IPS-NIHi11 (cell line): ENCODE results near the gene FREY1.

Experiments
- DNase-seq: peaks from one replicate; pipeline ENCODE4 v3.0.0; 2012; ENCODE audit warnings: mixed read lengths, low spot score

FREY1 gene

GRCh38 chr11:45906965-45907611 lies at the start of gene FREY1:
Gene FREY1, minus strand, starts transcription at chr11:45907271. Its CDS starts 26 bp downstream, at chr11:45907245.
- no peak for DNase-seq

DNA sequence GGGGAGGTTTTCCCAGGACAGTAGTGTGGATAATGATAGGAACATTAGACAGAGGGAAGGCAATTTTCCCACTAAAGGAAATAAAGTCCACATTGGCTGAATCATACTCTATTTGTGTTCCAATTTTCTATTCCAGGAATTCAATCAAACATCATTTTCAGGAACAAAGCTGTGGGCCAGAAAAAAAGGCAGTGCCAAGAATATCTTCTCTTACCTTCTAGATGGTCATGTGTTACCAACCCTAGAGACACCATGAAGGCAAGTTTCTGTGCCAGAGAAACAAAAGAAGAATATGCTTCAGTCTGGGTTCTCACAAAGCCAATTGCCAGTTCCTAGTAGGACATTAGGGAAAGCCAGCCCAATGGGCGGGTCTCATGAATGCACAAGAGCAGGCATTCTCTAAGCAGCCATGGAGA lies 42.9 kb upstream of the FREY1 start:
- DNase-seq = no peak

- no peak for DNase-seq
Measured at GRCh38 chr11:45948356-45948755, 41.3 kb upstream of the FREY1 start.

DNA sequence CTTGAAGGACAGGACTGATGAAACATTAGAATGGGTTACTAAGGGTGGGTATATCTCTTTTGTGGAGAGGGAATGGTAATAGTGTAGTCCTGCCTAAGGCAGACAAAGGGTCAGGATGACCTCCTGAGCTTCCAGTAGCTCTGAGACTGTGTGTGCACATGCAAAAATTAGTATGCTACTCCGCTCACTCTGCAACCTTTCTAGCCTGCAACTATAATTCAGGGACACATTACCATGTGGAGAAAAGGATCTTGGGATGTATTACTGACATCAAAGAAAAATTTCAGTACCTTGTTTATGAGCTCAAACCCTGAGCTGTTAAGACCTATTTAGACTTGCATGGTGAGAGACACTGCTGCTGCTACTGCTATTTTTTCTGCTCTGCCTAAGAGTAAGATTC lies 40.8 kb upstream of the FREY1 start:
- DNase-seq = no peak

DNA sequence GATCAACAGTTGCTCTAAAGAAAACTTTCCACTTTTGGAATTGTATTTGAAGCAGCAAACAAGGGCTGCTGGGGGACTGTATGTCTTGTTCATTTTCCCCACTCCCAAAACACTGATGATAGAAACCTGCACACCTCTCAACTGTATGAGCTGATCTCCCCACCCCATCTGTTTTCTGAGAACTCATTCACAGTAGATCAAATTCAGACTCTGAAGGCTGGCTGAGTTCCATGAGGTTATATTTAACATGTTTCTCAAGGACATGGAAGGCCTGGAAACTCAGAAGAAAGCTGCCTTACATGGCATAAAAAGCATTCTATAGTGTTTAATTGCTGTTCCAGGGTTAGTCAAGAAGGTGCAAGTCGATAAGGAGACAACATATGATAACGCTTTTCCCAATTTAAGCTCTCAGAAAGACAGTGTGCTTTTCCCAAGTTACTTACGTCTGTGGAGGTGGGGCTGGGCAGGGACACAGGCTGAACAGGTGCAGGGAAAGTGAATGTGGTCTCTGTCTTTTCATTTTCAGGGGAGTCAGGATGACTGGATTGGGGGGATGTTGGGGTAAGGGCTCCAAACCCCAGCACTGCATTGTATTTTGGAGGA lies 38.4 kb upstream of the FREY1 start:
- no peak for DNase-seq

GRCh38 chr11:45942381-45942780 lies 35.3 kb upstream of the FREY1 start:
- DNase-seq = no peak

- DNase-seq = no peak
Measured at GRCh38 chr11:45941285-45941684, 34.2 kb upstream of the FREY1 start.

GRCh38 chr11:45939836-45940235 lies 32.8 kb upstream of the FREY1 start:
- no peak for DNase-seq

GRCh38 chr11:45937916-45938315 lies 30.8 kb upstream of the FREY1 start:
- no peak for DNase-seq

- no peak for DNase-seq
Measured at GRCh38 chr11:45936511-45937054, 29.5 kb upstream of the FREY1 start.

DNA sequence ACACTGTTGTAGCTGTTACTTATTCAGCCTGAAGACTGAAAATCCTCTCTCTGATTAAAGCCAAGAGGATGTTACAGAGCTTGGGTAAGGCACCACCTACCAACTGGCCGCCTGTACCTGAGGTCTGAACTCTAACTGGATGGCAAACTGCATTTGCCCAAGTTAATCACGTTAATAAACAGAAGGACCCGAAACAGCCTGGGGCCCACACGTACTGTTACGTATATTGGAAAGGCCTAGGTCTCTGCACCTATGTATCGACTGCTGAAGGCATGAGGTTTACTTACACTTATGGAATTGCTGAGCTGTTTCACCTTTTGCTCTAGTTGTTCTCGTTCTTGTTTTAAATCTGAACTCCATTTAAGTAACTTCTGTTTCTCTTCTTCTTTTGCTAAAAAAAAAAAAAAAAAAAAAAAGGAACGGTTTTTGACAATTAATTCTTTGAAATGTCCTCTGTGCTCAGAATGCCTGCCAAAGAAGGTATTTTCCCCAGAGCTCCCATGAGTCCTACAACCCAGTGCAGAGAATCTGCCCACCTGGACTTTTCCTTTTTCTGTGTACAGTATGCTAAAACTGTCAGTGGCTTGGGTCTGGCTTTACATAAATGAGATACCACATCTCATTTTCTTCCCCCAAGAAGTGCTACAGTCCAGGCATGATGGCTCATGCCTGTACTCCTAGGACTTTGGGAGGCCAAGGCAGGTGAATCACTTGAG lies 28.4 kb upstream of the FREY1 start:
- DNase-seq = no peak

- DNase-seq = no peak
Measured at GRCh38 chr11:45934580-45935318, 27.7 kb upstream of the FREY1 start.

- no peak for DNase-seq
Measured at GRCh38 chr11:45933846-45934579, 26.9 kb upstream of the FREY1 start.

DNA sequence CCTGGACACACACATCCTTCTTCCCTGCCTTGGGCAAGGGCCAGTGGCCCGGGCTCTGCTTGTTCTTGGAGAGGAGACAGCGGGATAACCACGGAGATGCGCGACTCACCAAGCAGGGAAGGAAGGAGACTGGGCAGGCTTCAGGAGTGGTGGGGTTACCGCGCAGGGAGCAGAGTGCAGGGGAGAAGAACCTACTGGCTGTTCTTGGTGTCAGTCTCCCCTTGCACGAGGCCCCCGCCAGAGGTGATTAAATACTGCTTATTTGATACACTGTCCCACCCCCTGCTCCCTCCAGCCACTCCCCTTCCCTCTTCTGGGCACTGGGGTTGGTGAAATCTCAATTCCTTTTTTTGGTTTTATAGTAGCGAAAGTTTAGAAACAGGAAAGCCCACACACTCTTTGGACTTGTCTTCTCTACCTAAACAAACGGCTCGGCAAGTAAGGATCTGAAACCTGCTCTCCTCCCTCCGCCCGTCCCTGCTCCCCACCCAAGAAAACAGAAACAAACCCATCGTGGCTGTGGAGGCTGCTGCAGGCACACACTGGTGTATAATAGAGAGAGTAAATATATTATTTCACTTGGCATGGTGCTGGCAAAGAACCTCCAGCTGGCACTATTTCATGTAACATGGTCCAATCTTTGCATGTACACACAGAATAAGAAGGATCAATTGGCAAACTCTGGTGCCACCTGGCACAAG lies 26.2 kb upstream of the FREY1 start:
- DNase-seq = no peak

DNA sequence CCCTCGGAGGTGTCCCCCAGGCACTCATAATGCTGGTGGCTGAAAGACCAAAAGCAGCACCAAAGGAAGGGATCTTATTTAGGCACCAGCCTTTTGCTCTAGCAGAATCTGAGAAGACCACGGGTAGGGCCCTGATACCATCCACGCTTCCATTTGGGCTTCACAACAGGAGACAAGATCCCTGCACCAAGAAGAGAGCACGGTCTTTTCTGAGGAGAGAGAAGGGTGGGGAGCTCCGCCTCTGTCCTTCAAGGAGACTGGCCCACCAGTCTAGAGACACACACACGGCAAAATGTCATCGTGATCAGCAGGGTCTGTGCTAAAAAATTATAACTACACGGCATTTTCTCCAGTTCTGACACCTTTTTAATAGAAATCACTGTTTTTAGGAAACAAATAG lies 25.1 kb upstream of the FREY1 start:
- no peak for DNase-seq

DNA sequence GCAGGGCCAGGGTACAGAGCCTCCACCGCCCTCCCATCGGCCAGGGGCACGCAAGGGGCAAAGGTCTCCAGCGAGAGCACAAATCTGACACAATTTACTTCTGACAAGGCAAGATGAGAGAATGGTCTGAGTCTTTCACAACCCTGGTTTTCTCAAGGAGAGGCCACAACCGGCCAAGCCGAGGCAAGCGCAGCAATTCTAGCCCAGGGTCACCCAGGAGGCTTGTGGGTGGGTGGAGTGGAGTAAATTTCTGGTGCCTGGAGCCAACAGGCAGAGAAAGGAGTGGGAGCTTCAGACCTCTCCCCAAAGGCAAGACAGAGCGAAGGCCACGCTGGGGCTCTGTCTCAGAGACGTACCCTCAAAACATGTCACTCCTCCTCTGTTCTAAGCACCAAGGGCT lies 24.7 kb upstream of the FREY1 start:
- no peak for DNase-seq

DNA sequence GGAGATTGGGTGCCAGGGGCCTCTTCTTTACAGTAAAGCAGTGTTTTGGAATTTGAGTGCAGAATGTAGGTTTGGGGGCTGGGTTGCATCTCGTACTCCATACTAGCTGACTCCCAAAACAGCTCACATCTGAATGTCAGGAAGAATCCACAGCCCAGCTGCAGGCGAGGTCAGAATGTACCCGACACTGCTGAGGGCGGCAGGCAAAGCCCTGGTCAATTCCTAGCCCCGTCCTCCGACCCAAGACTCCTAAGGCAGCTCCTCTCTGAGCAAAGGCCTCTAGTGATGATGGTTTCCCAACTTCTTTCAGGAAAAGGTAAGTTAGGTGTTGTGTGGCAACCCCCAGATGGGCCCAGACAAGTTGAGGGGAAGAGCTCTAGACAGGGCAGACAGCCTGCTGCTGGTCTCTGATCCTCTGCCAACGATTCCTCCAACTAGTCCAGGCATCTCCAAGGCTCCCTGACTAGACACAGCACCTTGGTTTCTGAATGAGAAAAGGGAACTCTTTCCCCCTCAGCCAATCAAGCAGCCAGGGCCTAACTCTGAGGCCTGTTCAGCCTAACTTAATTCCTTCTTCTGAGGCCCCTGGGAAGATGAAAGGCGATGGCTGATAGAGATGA lies 24.0 kb upstream of the FREY1 start:
- DNase-seq = no peak

DNA sequence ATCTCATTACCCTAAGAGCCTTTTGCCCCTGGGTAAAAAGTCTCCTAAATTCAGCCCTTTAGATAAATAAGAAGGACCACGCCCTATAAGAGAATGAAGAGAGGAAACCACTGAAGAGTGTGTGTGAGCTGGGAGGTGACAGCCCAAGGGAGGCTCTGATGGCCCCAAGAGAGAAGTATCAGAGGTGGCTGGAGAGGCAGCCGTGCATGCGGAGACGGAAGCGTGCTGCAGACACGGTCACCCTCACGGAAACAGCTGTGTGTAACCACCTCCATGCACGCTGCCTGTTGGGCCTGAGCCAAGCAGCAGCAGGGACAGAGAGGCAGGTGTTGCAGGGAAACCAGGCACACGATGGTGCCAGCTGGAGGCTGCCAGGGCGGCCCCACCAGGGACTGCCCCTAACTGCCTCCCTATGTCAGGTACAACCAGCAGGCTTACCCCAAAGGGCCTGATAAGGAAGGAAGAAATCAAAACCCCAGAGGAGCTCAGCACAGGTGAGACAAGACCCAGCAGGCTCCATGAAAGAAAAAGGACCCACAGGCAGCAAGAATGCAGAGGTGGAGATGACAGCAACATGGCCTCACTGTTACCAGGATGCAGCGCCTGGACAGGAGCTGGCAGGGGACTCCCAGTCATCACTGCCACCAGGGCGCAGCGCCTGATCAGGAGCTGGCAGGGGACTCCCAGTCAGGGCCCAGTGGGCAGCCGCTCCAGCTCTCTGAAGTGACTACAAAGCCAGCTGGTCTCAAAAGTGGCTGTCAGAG lies 23.1 kb upstream of the FREY1 start:
- DNase-seq = no peak

DNA sequence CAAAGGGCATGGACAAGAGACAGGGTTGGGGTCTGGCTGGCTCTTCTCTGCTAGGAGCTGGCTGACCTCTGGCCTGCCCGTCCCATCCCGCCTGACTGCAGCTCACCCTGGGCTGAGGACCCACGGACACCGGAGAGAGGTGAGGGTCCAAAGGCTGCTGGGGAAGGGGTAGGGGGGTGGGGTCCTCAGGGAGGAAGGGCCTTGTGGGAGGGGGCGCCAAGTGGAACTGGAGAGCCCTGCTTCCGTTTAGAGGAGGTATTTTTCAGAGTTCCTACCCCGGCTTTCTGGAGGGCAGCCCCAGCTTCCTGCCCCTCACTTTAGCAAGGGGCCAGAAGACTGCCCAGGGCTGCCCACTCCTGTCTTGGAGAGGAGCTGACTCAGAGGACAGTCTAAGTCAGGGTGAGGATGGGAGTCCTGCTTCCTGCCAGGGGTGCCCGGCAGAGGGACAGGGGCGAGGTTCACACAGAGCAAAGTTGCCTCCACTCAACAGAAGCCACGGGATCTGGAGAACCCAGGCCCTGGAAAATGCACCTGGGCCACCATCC lies 22.5 kb upstream of the FREY1 start:
- no peak for DNase-seq
